ENCODE data around the gene RNF145.

RNF145 gene

GRCh38 chr5:159199225-159199624 lies 10.1 kb downstream of the RNF145 start:
- TF ChIP-seq EP300 (IDR thresholded peaks at IDR 0.05; ENCODE audit: borderline replicate concordance) (no peak), TCF12 (IDR thresholded peaks at IDR 0.05; ENCODE audit: low read depth) (no peak), CREB1 (IDR thresholded peaks at IDR 0.05; ENCODE audit: low read depth) (no peak)
- TF ChIP-seq, protein P1, sequence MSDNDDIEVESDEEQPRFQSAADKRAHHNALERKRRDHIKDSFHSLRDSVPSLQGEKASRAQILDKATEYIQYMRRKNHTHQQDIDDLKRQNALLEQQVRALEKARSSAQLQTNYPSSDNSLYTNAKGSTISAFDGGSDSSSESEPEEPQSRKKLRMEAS (IDR thresholded peaks at IDR 0.05), result no peak

- TF ChIP-seq RAD21 (IDR thresholded peaks at IDR 0.05; ENCODE audit: low read depth) (no peak), CREB1 (IDR thresholded peaks at IDR 0.05; ENCODE audit: low read depth) (no peak), EP300 (IDR thresholded peaks at IDR 0.05; ENCODE audit: borderline replicate concordance) (no peak), USF1 (IDR thresholded peaks at IDR 0.05) (no peak), TCF12 (IDR thresholded peaks at IDR 0.05; ENCODE audit: low read depth) (no peak), CEBPB (IDR thresholded peaks at IDR 0.05) (no peak), FOXM1 (IDR thresholded peaks at IDR 0.05; ENCODE audit: borderline replicate concordance, low read depth) (no peak), TAF1 (IDR thresholded peaks at IDR 0.05; ENCODE audit: low read depth) (no peak), REST (IDR thresholded peaks at IDR 0.05; ENCODE audit: low read depth) (no peak), EGR1 (IDR thresholded peaks at IDR 0.05) (no peak), TEAD4 (IDR thresholded peaks at IDR 0.05) (no peak), NFIC (IDR thresholded peaks at IDR 0.05) (no peak), YY1 (IDR thresholded peaks at IDR 0.05; ENCODE audit: low read depth) (no peak)
- TF ChIP-seq, protein P1 (IDR thresholded peaks at IDR 0.05), result no peak
Observed at GRCh38 chr5:159198063-159199036, 11.0 kb downstream of the RNF145 start.

GRCh38 chr5:159195775-159196174 lies 13.6 kb downstream of the RNF145 start:
- no peak for TF ChIP-seq CREB1 (IDR thresholded peaks at IDR 0.05; ENCODE audit: low read depth)
- no peak for TF ChIP-seq CEBPB (IDR thresholded peaks at IDR 0.05)
- TF ChIP-seq ZBTB7A (IDR thresholded peaks at IDR 0.05; ENCODE audit: low read depth), result no peak
- no peak for TF ChIP-seq YY1 (IDR thresholded peaks at IDR 0.05; ENCODE audit: low read depth)
- TF ChIP-seq USF1 (IDR thresholded peaks at IDR 0.05), result no peak
- no peak for TF ChIP-seq EGR1 (IDR thresholded peaks at IDR 0.05)
- TF ChIP-seq RAD21 (IDR thresholded peaks at IDR 0.05; ENCODE audit: low read depth), result no peak
- no peak for TF ChIP-seq TEAD4 (IDR thresholded peaks at IDR 0.05)

- TF ChIP-seq CREB1 (IDR thresholded peaks at IDR 0.05; ENCODE audit: low read depth), result no peak
- TF ChIP-seq CEBPB (IDR thresholded peaks at IDR 0.05), result no peak
- no peak for TF ChIP-seq YY1 (IDR thresholded peaks at IDR 0.05; ENCODE audit: low read depth)
- TF ChIP-seq USF1 (IDR thresholded peaks at IDR 0.05), result no peak
- no peak for TF ChIP-seq RAD21 (IDR thresholded peaks at IDR 0.05; ENCODE audit: low read depth)
- no peak for TF ChIP-seq TEAD4 (IDR thresholded peaks at IDR 0.05)
- no peak for TF ChIP-seq TCF12 (IDR thresholded peaks at IDR 0.05; ENCODE audit: low read depth)
- no peak for TF ChIP-seq REST (IDR thresholded peaks at IDR 0.05; ENCODE audit: low read depth)
- TF ChIP-seq EP300 (IDR thresholded peaks at IDR 0.05; ENCODE audit: borderline replicate concordance), result no peak
- TF ChIP-seq EGR1 (IDR thresholded peaks at IDR 0.05), result no peak
- no peak for TF ChIP-seq ZBTB7A (IDR thresholded peaks at IDR 0.05; ENCODE audit: low read depth)
- no peak for TF ChIP-seq TAF1 (IDR thresholded peaks at IDR 0.05; ENCODE audit: low read depth)
- TF ChIP-seq, protein P1 (IDR thresholded peaks at IDR 0.05), result no peak
- TF ChIP-seq FOXM1 (IDR thresholded peaks at IDR 0.05; ENCODE audit: borderline replicate concordance, low read depth), result no peak
Observed at GRCh38 chr5:159190170-159190569, 19.2 kb downstream of the RNF145 start.

DNA sequence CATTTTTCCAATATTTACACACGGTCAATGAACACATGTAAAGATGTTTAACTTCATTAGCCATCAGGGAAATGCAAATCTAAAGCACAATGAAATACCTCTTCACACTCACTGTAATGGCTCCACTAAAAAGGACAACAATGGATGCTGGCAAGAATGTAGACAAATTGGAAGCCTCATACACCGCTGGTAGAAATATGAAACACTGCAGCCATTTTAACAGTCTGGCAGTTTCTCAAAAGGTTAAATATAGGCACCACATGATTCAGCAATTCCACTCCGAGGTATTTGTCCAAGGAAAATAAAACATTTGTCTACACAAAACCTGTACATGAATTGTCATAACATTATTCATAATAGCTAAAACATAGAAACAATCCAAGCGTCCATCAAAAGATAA lies 20.0 kb downstream of the RNF145 start:
- TF ChIP-seq ZBTB7A (IDR thresholded peaks at IDR 0.05; ENCODE audit: low read depth) (no peak), NFIC (IDR thresholded peaks at IDR 0.05) (no peak)

All from Ishikawa (cell line).